ENCODE measurements around the gene NEK4. TPM values are rescaled to one million over a fixed set of nuclear protein-coding genes. Genes with fewer than 3 reads are reported as not detected.

NEK4 gene
- total RNA-seq, 1 experiment from 2014 or later = 22.0 TPM

GRCh38 chr3:52721002-52721729, 49.6 kb downstream of the NEK4 start:
- intact Hi-C loops (cut with micrococcal nuclease; ENCODE audit: unreplicated experiment) = no loop called here
- H3K27me3 ChIP-seq (replicated peaks; ENCODE audit: insufficient read depth, low read depth, low read length, poor library complexity) = no peaks in the 10 kb centered on the region
- H3K4me1 ChIP-seq (ENCODE audit: insufficient read depth, low read length, poor library complexity, severe bottlenecking) = no peaks in the 10 kb centered on the region
- DNase-seq (ENCODE audit: low spot score) = no peak
- H3K27ac ChIP-seq (ENCODE audit: low read depth, low read length, poor library complexity, severe bottlenecking) = no peak overlapping the region
- ChIA-PET POLR2A (ENCODE audit: low non-redundant PET) (no interaction called here), CTCF (no interaction called here)
- H3K9me3 ChIP-seq (ENCODE audit: low read depth, low read length, poor library complexity, severe bottlenecking) = no peaks in the 10 kb centered on the region
- H3K4me3 ChIP-seq (ENCODE audit: low read depth, low read length, poor library complexity, severe bottlenecking) = no peak overlapping the region
- TF ChIP-seq EZH2 (IDR thresholded peaks at IDR 0.05; ENCODE audit: borderline replicate concordance, low read depth, low read length, poor library complexity, severe bottlenecking) (no peak), CTCF (conservative IDR thresholded peaks at IDR 0.05; ENCODE audit: low read depth, low read length) (no peak)
- BruUV-seq (replicated peaks) = no TSS peak
- H3K36me3 ChIP-seq (ENCODE audit: insufficient read depth, low read length, poor library complexity, severe bottlenecking) = no peaks in the 10 kb centered on the region

- Histone ChIP-seq H3K27ac (ENCODE audit: low read depth, low read length, poor library complexity, severe bottlenecking) (no peak overlapping the region), H3K36me3 (ENCODE audit: insufficient read depth, low read length, poor library complexity, severe bottlenecking) (no peaks in the 10 kb centered on the region), H3K4me1 (ENCODE audit: insufficient read depth, low read length, poor library complexity, severe bottlenecking) (no peaks in the 10 kb centered on the region), H3K4me3 (ENCODE audit: low read depth, low read length, poor library complexity, severe bottlenecking) (no peak overlapping the region), H3K9me3 (ENCODE audit: low read depth, low read length, poor library complexity, severe bottlenecking) (no peaks in the 10 kb centered on the region), H3K27me3 (replicated peaks; ENCODE audit: insufficient read depth, low read depth, low read length, poor library complexity) (no peaks in the 10 kb centered on the region)
- intact Hi-C loops (cut with micrococcal nuclease; ENCODE audit: unreplicated experiment) = no loop called here
- DNase-seq (ENCODE audit: low spot score) = no peak
- POLR2A ChIA-PET (ENCODE audit: low non-redundant PET) = no interaction called here
- BruUV-seq (replicated peaks) = no TSS peak
- CTCF ChIA-PET = no interaction called here
- no peak for TF ChIP-seq CTCF (conservative IDR thresholded peaks at IDR 0.05; ENCODE audit: low read depth, low read length)
- no peak for TF ChIP-seq EZH2 (IDR thresholded peaks at IDR 0.05; ENCODE audit: borderline replicate concordance, low read depth, low read length, poor library complexity, severe bottlenecking)
Measured at GRCh38 chr3:52719618-52720017, 51.1 kb downstream of the NEK4 start.

- intact Hi-C loops (cut with micrococcal nuclease; ENCODE audit: unreplicated experiment) = no loop called here
- ChIA-PET POLR2A (ENCODE audit: low non-redundant PET) (no interaction called here), CTCF (no interaction called here)
- Histone ChIP-seq H3K27ac (ENCODE audit: low read depth, low read length, poor library complexity, severe bottlenecking) (no peak overlapping the region), H3K9me3 (ENCODE audit: low read depth, low read length, poor library complexity, severe bottlenecking) (no peaks in the 10 kb centered on the region), H3K4me3 (ENCODE audit: low read depth, low read length, poor library complexity, severe bottlenecking) (no peak overlapping the region), H3K27me3 (replicated peaks; ENCODE audit: insufficient read depth, low read depth, low read length, poor library complexity) (no peaks in the 10 kb centered on the region), H3K4me1 (ENCODE audit: insufficient read depth, low read length, poor library complexity, severe bottlenecking) (no peaks in the 10 kb centered on the region), H3K36me3 (ENCODE audit: insufficient read depth, low read length, poor library complexity, severe bottlenecking) (no peaks in the 10 kb centered on the region)
- no TSS peak for BruUV-seq (replicated peaks)
- DNase-seq (ENCODE audit: low spot score) = no peak
- TF ChIP-seq EZH2 (IDR thresholded peaks at IDR 0.05; ENCODE audit: borderline replicate concordance, low read depth, low read length, poor library complexity, severe bottlenecking) = no peak
- no peak for TF ChIP-seq CTCF (conservative IDR thresholded peaks at IDR 0.05; ENCODE audit: low read depth, low read length)
Measured at GRCh38 chr3:52715714-52716305, 54.9 kb downstream of the NEK4 start.
